D341Med (cell line): ENCODE data around the gene UPF3B.
A peak's percentile ranks its signal among the peaks of the same experiment; 100 is the strongest.
"Not testable (repeated sequence)": the region's sequence is repeated elsewhere in the genome, so short reads cannot be mapped to it uniquely, and the experiment has no call there.

Experiments
- DNase-seq: peaks from one replicate; pipeline ENCODE4 v3.0.0; 2012; ENCODE audit warnings: low spot score

UPF3B gene

GRCh38 chrX:119824221-119824620, 28.5 kb downstream of the UPF3B start:
- not testable (repeated sequence) for DNase-seq

- DNase-seq = not testable (repeated sequence)
These were observed 31.1 kb downstream of the UPF3B start for GRCh38 chrX:119821703-119822102.

- DNase-seq = peak; percentile 25
These were observed 35.6 kb downstream of the UPF3B start for GRCh38 chrX:119817130-119817690.

- DNase-seq = no peak
These were observed 36.5 kb downstream of the UPF3B start for GRCh38 chrX:119816300-119816699.

GRCh38 chrX:119809185-119809666, 43.5 kb downstream of the UPF3B start:
- DNase-seq = no peak

- DNase-seq = not testable (repeated sequence)
These were observed 44.3 kb downstream of the UPF3B start for GRCh38 chrX:119808461-119808860.

- DNase-seq = no peak
These were observed 50.2 kb downstream of the UPF3B start for GRCh38 chrX:119802546-119802945.

- no peak for DNase-seq
These were observed 51.2 kb downstream of the UPF3B start for GRCh38 chrX:119801253-119802221.

- DNase-seq = peak; percentile 78
These were observed 61.1 kb downstream of the UPF3B start, which contains the start of gene RPL39 for GRCh38 chrX:119791437-119792231. Gene RPL39, minus strand, starts transcription at chrX:119791630. Its CDS starts 54 bp downstream, at chrX:119791576.

GRCh38 chrX:119790977-119791436, 61.8 kb downstream of the UPF3B start:
- DNase-seq = no peak

GRCh38 chrX:119784747-119785446, 67.9 kb downstream of the UPF3B start:
- peak; percentile 50 for DNase-seq
